Neutrophil (primary cell): ENCODE measurements around the gene EHD3.

ENCODE experiments used
- H3K27ac ChIP-seq: fragments of 200-600 bp; sonication (generic); 2 replicates; pipeline ENCODE4 v1.5.1; 2016; ENCODE audit warnings: mild to moderate bottlenecking, moderate library complexity
- H3K27me3 ChIP-seq: fragments of 200-600 bp; sonication (generic); 2 replicates; pipeline ENCODE4 v1.6.0; 2016; ENCODE audit warnings: mild to moderate bottlenecking
- H3K36me3 ChIP-seq: fragments of 200-600 bp; sonication (generic); 2 replicates; pipeline ENCODE4 v1.5.1; 2017
- H3K4me1 ChIP-seq, 2 experiments: fragments of 200-600 bp in 1 of 2; sonication (generic) in 1 of 2; 1 replicate in 1 of 2; 2 replicates in 1 of 2; pipeline versions ENCODE4 v1.5.1 to v1.6.1; 2013 to 2016; ENCODE audit warnings: low read depth in 1 of 2, low read length in 1 of 2, mild to moderate bottlenecking in 1 of 2, moderate library complexity in 1 of 2; ENCODE audit not compliant: control insufficient read depth in 1 of 2, insufficient read depth in 1 of 2
- H3K4me3 ChIP-seq, 2 experiments: fragments of 200-600 bp in 1 of 2; sonication (generic) in 1 of 2; 1 replicate in 1 of 2; 2 replicates in 1 of 2; pipeline ENCODE4 v1.5.1; 2013 to 2016; ENCODE audit warnings: low read depth in 1 of 2, low read length in 1 of 2, mild to moderate bottlenecking in 1 of 2, moderate library complexity in 1 of 2
- H3K9me3 ChIP-seq: fragments of 200-600 bp; sonication (generic); 2 replicates; pipeline ENCODE4 v1.5.1; 2016
- CTCF ChIP-seq: fragments of 200-600 bp; sonication (generic); IDR thresholded peaks from 2 replicates; pipeline ENCODE4 v1.5.1; 2016; ENCODE audit warnings: antibody characterized with exemption

The EHD3 gene

GRCh38 chr2:31226266-31226665, 7.7 kb upstream of the EHD3 start:
- TF ChIP-seq CTCF, result no peak
- Histone ChIP-seq H3K27ac (no peak overlapping the region), H3K4me1 (peaks cover 9% of the 10 kb centered on the region in 2 experiments), H3K36me3 (no peaks in the 10 kb centered on the region), H3K9me3 (no peaks in the 10 kb centered on the region), H3K27me3 (no peaks in the 10 kb centered on the region), H3K4me3 (no peak overlapping the region)

GRCh38 chr2:31227110-31227509, 6.8 kb upstream of the EHD3 start:
- H3K4me1 ChIP-seq, result peaks cover under 1 to 5% of the 10 kb centered on the region in 2 experiments
- H3K36me3 ChIP-seq, result no peaks in the 10 kb centered on the region
- no peaks in the 10 kb centered on the region for H3K27me3 ChIP-seq
- no peaks in the 10 kb centered on the region for H3K9me3 ChIP-seq
- H3K4me3 ChIP-seq, result no peak overlapping the region
- TF ChIP-seq CTCF, result no peak
- H3K27ac ChIP-seq, result no peak overlapping the region

- Histone ChIP-seq H3K36me3 (no peaks in the 10 kb centered on the region), H3K27me3 (no peaks in the 10 kb centered on the region), H3K4me3 (no peak overlapping the region), H3K27ac (no peak overlapping the region), H3K4me1 (peaks cover 0 to 5% of the 10 kb centered on the region in 2 experiments), H3K9me3 (no peaks in the 10 kb centered on the region)
- no peak for TF ChIP-seq CTCF
Observed at GRCh38 chr2:31227711-31228125, 6.2 kb upstream of the EHD3 start.

- no peaks in the 10 kb centered on the region for H3K9me3 ChIP-seq
- H3K36me3 ChIP-seq, result no peaks in the 10 kb centered on the region
- H3K4me1 ChIP-seq, result peaks cover 5 to 7% of the 10 kb centered on the region in 2 experiments
- H3K27me3 ChIP-seq, result peaks cover 1% of the 10 kb centered on the region
- no peak for TF ChIP-seq CTCF
- no peak overlapping the region for H3K27ac ChIP-seq
- H3K4me3 ChIP-seq, result no peak overlapping the region
Observed at GRCh38 chr2:31228717-31229116, 5.2 kb upstream of the EHD3 start.

GRCh38 chr2:31230751-31231150, 3.2 kb upstream of the EHD3 start:
- Histone ChIP-seq H3K4me1 (peaks cover 5 to 15% of the 10 kb centered on the region in 2 experiments), H3K4me3 (no peak overlapping the region), H3K27ac (no peak overlapping the region), H3K9me3 (no peaks in the 10 kb centered on the region), H3K27me3 (peaks cover 17% of the 10 kb centered on the region), H3K36me3 (no peaks in the 10 kb centered on the region)
- TF ChIP-seq CTCF, result no peak
